GM18867 (cell line): ENCODE data around the gene LAMTOR2.
A peak's percentile ranks its signal among the peaks of the same experiment; 100 is the strongest.
"Not testable (repeated sequence)": the region's sequence is repeated elsewhere in the genome, so short reads cannot be mapped to it uniquely, and the experiment has no call there.

Experiments used
- ATAC-seq: cut with Tn5 transposase; IDR thresholded peaks from one replicate; pipeline ENCODE4 v1.9.1; 2021; ENCODE audit warnings: mild to moderate bottlenecking, moderate library complexity; ENCODE audit not compliant: unreplicated experiment

Gene LAMTOR2

GRCh38 chr1:156054500-156055280, at the start of gene LAMTOR2:
TSS of gene LAMTOR2 (plus strand) at chr1:156054782. CDS start at chr1:156054890, 108 bp downstream.
- peak; percentile 72 for ATAC-seq

- no peak for ATAC-seq
Observed at GRCh38 chr1:156004843-156005584, 49.6 kb upstream of the LAMTOR2 start.

GRCh38 chr1:156006666-156007376, 47.8 kb upstream of the LAMTOR2 start:
- no peak for ATAC-seq

DNA sequence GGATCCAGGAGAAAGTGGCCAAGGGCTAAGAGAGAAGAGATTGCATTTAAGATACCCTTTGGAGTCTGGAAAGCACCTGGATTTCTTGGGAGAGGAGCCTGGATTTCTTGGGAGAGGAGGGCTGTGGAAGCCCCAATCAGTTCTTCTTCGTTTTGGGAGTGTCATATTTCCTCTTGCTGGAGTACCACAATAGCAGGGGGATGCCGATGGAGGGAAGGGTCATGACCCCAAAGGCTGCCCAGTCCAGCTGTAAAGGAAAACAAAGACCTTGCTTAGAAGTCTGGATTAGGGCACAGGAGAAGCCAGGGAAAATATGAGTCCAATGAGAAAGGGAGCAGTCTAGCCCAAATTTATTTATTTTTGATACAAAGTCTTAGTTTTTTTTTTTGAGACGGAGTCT, 45.2 kb upstream of the LAMTOR2 start:
- ATAC-seq, result no peak

DNA sequence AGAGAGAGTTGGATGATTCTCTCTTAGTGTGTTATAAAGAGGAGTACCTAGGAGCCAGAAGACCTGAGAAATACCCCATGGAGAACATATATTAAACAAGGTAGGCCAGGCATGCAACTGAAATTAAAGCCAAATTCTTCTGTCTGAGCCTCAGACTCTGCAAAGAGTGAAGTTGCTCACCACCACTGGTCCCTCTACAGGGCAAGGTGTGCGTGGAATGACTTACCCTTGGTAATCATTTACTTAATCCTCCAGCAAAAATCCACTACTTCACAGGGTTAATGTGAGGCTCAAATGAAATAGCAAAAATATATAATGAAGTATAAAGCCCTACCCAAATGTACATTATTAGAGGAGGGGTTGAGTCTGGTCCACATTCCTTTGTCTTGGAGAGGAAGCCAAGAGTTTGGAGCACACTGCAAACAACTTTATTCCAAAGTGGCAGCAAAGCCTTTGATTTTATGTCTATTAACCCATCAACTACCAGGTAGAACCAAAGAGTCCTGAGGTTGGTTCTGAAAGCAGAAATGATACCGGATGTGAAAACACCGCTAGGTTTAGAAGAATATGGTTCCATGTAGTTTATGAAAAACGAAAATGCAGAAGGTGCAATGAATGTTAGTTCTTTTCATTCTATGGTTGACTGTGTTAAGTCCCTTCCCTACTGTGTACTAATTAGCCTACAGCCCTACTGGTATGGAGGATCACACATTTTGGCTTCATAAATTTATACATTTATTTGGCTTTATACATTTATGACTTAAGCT, 42.3 kb upstream of the LAMTOR2 start:
- ATAC-seq, result peak; percentile 90

DNA sequence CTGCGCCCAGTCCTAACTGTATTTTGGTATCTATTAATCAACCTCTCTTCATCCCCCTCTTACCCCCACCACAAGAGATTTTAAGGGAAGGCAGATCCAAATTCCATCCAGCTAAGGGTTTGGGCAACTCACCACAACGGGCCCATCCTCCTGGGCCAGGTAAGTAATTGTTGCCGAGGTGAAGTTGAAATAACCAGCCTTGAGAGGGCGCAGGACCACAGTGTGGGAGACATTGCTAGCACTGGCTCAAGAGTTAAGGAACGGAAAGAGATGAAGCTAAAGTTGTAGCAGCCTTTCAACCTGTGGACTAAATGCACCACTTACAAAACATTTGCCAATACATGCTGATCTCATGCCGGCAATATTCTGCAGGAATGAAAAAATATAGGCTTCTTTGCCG, 39.8 kb upstream of the LAMTOR2 start:
- ATAC-seq, result no peak

DNA sequence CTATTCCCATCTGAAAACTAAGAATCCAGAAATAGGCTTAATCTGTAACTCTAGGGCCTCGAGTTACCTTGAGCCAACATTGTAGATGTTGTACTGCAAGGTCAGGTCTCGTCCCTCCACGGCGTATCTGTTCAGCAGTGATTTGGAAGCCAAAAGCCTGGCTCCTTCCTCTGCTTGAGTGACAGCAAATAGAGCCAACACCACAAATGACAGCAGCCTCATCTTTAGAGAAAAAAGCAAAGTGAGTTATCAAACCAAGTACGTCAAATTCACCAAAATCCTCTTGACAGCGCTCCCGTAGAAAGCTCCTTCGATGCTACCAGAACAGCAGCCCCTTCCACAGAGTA, 34.7 kb upstream of the LAMTOR2 start:
- ATAC-seq, result no peak

GRCh38 chr1:156020293-156021092, 34.1 kb upstream of the LAMTOR2 start, which contains the start of gene SSR2:
TSS of gene SSR2 (minus strand) at chr1:156020951. CDS start at chr1:156020167, 784 bp downstream.
- ATAC-seq, result peak; percentile 98

- ATAC-seq, result no peak
Observed at GRCh38 chr1:156021093-156021428, 33.5 kb upstream of the LAMTOR2 start.

- no peak for ATAC-seq
Observed at GRCh38 chr1:156021954-156022353, 32.6 kb upstream of the LAMTOR2 start.

- ATAC-seq, result no peak
Observed at GRCh38 chr1:156024801-156025200, 29.8 kb upstream of the LAMTOR2 start.

DNA sequence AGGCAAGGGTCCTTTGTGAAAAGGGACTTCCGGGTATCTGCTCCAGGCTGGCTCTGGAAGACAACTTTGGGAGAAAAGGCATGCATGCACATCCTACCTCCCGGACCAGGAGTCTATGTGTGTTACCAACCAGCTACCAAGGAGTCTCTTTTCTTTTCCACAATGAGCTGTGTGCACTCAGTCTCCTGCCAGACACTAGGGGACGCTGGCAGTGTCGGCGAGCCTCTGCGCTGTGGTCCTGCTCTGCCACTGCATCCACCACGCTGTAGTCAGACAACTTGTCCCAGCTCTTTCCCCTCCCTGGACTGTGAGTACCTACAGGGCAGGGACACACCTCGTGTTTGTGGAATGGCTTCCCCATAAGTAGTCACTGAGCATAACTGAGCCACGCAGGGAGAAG, 28.7 kb upstream of the LAMTOR2 start:
- ATAC-seq, result no peak

DNA sequence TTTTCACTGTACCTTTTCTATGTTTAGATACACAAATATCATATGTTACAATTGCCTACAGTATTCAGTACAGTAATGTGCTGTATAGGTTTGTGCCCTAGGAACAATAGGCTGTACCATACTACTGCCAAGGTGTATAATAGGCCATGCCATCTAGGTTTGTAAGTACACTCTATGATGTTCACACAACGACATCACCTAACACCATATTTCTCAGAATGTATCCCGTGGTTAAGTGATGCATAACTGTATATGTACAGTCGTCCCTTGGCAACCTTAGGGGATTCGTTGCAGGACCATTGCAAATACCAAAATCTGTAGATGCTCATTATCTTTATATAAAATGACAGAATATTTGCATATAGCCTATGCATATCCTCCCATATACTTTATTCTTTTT, 28.0 kb upstream of the LAMTOR2 start:
- ATAC-seq, result no peak

- ATAC-seq, result no peak
Observed at GRCh38 chr1:156033011-156033410, 21.6 kb upstream of the LAMTOR2 start.

DNA sequence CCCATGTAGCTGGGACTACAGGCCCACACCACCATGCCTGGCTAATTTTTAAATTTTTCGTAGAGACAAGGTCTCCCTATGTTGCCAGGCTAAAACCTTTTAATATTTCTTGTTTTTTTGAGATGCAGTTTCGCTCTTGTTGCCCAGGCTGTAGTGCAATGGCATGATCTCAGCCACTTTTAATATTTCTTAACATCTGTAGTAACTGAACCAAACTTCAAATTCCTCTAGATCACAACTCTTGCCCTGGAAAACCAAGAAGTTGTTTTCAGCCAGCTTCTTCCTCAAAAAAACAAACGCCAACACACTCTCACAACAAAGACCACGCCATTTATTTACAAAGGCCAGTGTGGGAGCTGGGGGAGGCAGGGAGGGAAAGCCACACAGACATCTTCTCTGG, 19.6 kb upstream of the LAMTOR2 start:
- not testable (repeated sequence) for ATAC-seq

- ATAC-seq, result no peak
Observed at GRCh38 chr1:156042828-156043227, 11.8 kb upstream of the LAMTOR2 start.

DNA sequence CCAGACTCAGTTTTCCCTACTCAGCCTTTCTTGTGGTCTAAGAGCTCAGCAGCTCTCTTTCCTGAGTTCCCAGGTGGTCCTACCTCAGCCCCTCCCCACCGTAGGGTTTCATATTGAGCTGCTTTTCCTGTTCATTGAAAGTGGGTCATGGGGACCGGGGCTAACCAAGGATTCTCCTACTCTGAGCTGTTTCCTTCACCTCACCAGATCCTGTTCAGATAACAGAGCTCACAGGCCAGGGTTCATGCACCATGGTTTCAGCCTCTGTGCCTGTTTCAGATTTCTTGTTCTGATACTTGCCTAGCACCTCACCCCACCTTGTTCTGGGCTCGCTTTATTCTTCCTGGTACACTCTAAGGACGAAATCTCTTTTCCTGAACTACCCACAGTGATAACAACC, 9.5 kb upstream of the LAMTOR2 start:
- no peak for ATAC-seq

DNA sequence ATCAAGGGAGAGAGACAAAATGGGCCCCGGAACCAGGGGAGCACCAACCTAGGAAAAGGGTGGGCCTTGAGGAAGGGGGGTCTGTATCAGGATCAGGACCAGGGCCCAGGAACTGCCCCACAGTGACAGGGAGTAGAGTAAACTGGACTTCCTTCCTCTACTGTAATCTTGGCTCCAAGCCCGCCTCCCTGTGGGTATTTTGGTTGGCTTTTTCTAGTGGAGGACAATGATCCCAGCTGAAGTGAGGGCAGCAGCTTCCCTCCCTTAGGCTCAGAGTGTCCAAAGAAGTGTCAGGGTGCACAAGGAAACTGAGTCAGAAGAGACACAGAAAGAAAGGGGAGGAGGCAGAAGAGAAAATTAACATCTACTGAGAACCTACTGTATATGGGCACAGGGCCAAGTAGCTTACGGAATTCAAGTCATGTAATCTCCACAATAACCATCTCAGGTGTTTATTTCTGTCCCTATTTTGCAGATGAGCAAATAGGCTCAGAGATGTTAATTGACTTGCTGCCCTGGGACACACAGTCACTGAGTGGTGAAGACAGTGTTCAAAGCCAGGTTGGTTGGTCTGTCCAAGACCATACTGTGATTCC, 5.8 kb upstream of the LAMTOR2 start:
- no peak for ATAC-seq

DNA sequence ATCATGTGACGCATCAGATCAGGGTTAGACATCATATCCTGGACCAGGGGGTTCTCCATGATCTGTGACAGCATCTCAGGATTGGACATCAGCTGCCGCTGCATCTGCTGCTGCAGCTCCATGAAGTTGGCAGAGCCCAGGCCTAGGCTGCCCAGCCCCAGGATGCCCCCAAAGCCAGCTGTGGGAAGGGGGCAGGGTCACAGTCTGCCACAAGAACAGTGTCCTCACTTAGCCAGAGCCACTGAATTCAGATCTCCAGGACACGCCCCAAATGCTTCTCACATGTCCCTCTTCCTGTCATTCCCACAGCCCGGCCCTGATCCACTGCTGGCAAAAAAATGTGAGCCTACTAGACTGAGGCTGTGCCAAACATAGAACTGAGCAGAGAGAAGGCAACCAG, 4.2 kb upstream of the LAMTOR2 start:
- ATAC-seq, result no peak
